T-helper 17 cell (primary cell): ENCODE results near the gene NHSL2. TPM values are rescaled to one million over a fixed set of nuclear protein-coding genes. Genes with fewer than 3 reads are reported as not detected.

Experiments used
- ATAC-seq: fragments of 150-1000 bp; cut with Tn5 transposase; 2 replicates; pipeline ENCODE4 v1.10.0; 2021; ENCODE audit warnings: mild to moderate bottlenecking, moderate library complexity
- DNase-seq, 3 donors: peaks; one replicate each; pipeline versions ENCODE4 v3.0.0 to v3.0.0-alpha.2; 2020 to 2021
- H3K9me3 ChIP-seq: one replicate; pipeline ENCODE4 v1.7.0; 2013; ENCODE audit warnings: low read length, mild to moderate bottlenecking; ENCODE audit not compliant: control insufficient read depth, poor library complexity, severe bottlenecking
- H3K27ac Mint-ChIP-seq: one replicate; pipeline ENCODE4 v1.8.0; 2022; ENCODE audit warnings: mild to moderate bottlenecking, moderate library complexity, mixed read lengths
- H3K27me3 Mint-ChIP-seq: one replicate; pipeline ENCODE4 v1.8.0; 2022; ENCODE audit warnings: mixed read lengths
- H3K36me3 Mint-ChIP-seq: one replicate; pipeline ENCODE4 v1.8.0; 2022; ENCODE audit warnings: low read depth, mixed read lengths
- H3K4me1 Mint-ChIP-seq: one replicate; pipeline ENCODE4 v1.8.0; 2022; ENCODE audit warnings: mild to moderate bottlenecking, mixed read lengths
- H3K4me3 Mint-ChIP-seq: one replicate; pipeline ENCODE4 v1.8.0; 2022; ENCODE audit warnings: mild to moderate bottlenecking, moderate library complexity, mixed read lengths
- total RNA-seq, 4 donors: library from RNA in 2 of 4; stranded (reverse) in 2 of 4; gene quantifications; one replicate each; pipeline ENCODE4 v1.2.3 and lab custom pipeline; 2022 to 2026

Gene NHSL2
- total RNA-seq, 2 donors from 2014 or later: 10.0 to 20.3 TPM

DNA sequence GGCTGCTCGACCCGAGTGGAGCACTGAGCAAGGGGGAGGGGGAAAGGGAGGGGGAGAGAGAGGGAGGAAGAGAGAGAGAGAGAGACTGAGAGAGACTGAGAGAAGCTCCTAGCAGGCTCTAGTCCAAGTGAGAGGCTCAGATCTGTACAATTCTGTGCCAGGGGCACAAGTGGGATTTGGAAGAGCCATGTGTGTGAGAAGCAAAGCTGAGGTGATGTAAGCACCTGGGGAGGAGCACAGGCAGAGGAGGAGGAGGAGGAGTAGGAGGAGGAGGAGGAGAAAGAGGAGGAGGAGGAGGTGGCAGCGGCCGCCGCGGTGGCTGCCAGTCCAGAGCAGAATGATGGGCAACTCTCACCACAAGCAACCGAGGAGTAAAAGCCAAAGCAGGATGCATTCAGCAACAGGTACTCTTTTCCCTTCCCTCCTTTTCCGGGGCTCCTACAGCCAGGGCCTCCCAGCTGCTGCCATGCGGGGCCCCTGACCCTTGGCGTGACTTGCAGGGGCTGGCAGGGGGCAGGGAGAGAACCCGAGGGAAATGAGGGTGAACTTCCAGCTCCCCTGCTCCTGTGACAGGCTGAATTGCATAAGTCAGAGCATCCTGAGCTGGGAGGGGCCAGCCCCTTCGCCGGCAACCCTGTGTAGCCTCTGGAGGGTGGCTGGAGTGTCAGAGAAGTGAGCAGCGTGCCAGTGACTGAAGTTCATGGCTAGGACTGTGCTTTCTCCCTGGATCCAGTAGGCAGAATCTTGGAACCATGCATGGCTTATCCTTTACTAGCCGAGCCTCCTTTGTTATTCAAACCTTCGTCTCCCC, 158.9 kb downstream of the NHSL2 start:
- Mint-ChIP-seq H3K27ac (no peak overlapping the region), H3K4me3 (peak overlapping the region; percentile 85), H3K4me1 (peaks cover 10% of the 10 kb centered on the region), H3K36me3 (peaks cover 5% of the 10 kb centered on the region), H3K27me3 (peaks cover 12% of the 10 kb centered on the region)
- ATAC-seq (peak; percentile 23), DNase-seq (no peak)
- H3K9me3 ChIP-seq: no peaks in the 10 kb centered on the region

DNA sequence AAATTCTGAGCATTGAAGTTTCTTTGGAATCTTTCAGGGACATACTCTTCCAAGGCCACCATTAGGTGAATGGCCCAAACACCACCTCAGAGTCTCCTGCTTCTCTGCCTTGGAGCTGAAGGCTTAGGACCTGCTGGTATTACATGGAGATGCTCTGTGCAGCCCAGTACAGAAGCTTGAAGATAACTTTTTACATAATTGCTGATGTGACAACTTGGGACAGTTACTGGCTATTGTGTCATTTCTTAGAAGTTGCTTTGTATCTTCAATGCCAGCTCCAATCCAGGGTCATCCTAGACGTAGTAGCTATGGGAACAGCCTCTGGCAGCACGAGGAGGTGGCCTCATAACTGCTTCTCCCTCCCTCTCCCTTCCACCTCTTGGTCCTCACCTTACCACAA, 160.6 kb downstream of the NHSL2 start:
- H3K4me1 Mint-ChIP-seq: peaks cover 13% of the 10 kb centered on the region
- H3K36me3 Mint-ChIP-seq: no peaks in the 10 kb centered on the region
- no peak overlapping the region for H3K4me3 Mint-ChIP-seq
- peaks cover 12% of the 10 kb centered on the region for H3K27me3 Mint-ChIP-seq
- DNase-seq (no peak), ATAC-seq (no peak)
- no peak overlapping the region for H3K27ac Mint-ChIP-seq
- H3K9me3 ChIP-seq: no peaks in the 10 kb centered on the region

DNA sequence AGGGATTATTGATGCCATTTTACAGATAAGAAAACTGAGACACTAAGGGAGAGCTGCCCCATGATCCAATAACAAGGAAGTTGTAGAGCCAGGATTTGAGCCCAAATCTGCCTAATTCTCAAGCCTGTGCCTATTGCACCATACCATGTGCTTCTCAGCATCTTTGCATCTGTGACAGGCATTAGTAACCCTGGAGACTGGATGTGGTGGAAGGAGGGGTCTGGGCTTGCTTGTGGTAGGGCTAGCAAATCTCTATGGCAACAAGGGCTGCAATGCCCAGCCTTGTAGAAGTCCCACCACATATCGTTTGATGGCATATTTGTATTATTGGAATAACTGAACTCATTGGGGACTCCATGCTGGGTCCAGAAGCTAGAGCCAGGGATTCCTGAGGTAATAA, 163.0 kb downstream of the NHSL2 start:
- no peaks in the 10 kb centered on the region for H3K36me3 Mint-ChIP-seq
- no peak overlapping the region for H3K4me3 Mint-ChIP-seq
- no peak overlapping the region for H3K27ac Mint-ChIP-seq
- DNase-seq (no peak), ATAC-seq (no peak)
- no peaks in the 10 kb centered on the region for H3K27me3 Mint-ChIP-seq
- H3K9me3 ChIP-seq: no peaks in the 10 kb centered on the region
- peaks cover 12% of the 10 kb centered on the region for H3K4me1 Mint-ChIP-seq

DNA sequence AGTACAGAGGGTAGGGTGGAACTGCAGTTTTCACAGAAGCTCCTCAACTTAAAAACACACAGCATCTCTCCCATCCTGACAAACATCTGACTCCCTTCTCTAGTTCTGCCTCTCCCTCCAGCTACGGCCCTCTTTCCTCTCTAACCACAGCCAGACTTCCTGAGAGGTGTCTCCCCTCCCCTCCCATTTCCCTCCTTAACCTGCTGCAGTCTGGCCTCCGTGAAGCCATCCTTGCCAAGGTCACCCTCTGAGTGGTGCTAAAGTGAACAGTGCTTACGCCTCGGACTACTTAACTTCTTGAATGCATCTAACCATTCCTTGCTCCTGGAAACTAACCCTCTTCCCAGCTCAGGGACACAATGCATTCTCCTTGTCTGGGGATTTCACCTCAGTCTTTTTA, 167.8 kb downstream of the NHSL2 start:
- Mint-ChIP-seq H3K27ac (peak overlapping the region; percentile 4), H3K36me3 (no peaks in the 10 kb centered on the region), H3K4me3 (peak overlapping the region; percentile 58), H3K27me3 (no peaks in the 10 kb centered on the region), H3K4me1 (peaks cover 10% of the 10 kb centered on the region)
- no peaks in the 10 kb centered on the region for H3K9me3 ChIP-seq
- no peak for ATAC-seq
- DNase-seq: no peak

DNA sequence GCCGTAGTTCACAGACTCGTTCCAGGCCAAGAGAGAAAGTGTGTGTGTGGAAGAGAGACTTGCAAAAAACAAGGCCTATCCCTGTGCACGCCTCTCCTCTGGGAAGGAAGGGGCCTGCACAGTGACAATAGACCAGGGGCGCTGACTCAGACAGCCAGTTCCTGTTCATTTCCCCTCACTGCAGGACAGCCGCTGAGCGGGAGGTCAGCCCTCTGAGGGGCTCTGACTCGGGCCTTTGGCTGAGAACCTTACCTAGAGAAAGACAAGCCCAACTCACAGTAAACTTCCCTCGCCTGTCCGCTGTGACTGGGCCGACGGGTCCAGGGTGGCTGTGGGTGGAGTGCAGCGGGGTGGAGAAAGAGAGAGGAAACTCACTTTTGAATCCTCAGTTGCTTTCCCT, 169.0 kb downstream of the NHSL2 start:
- H3K36me3 Mint-ChIP-seq: no peaks in the 10 kb centered on the region
- DNase-seq (no peak), ATAC-seq (no peak)
- no peak overlapping the region for H3K4me3 Mint-ChIP-seq
- peaks cover 12% of the 10 kb centered on the region for H3K4me1 Mint-ChIP-seq
- H3K27me3 Mint-ChIP-seq: no peaks in the 10 kb centered on the region
- H3K9me3 ChIP-seq: no peaks in the 10 kb centered on the region
- no peak overlapping the region for H3K27ac Mint-ChIP-seq

DNA sequence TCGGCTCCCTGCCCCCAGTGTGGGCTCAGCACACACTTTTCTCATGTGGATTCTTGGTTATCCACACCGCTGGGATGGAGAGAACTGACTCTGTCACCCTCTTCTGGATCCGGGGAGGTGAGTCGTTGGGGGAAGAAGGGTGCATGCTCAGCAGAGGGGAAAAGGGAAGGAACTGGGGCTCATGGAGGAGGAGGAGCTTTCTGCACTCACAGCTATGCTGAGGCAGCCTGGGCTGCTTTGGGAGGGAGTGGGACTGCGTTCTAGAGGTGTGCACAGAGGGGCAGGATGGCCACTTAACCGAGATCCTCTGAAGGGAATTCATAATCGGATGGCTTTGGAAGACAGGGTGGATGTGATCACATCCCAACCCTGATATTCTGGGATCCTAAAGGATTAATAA, 169.5 kb downstream of the NHSL2 start:
- Mint-ChIP-seq H3K27me3 (no peaks in the 10 kb centered on the region), H3K36me3 (no peaks in the 10 kb centered on the region), H3K27ac (no peak overlapping the region), H3K4me1 (peaks cover 12% of the 10 kb centered on the region), H3K4me3 (no peak overlapping the region)
- H3K9me3 ChIP-seq: no peaks in the 10 kb centered on the region
- DNase-seq (no peak), ATAC-seq (no peak)

DNA sequence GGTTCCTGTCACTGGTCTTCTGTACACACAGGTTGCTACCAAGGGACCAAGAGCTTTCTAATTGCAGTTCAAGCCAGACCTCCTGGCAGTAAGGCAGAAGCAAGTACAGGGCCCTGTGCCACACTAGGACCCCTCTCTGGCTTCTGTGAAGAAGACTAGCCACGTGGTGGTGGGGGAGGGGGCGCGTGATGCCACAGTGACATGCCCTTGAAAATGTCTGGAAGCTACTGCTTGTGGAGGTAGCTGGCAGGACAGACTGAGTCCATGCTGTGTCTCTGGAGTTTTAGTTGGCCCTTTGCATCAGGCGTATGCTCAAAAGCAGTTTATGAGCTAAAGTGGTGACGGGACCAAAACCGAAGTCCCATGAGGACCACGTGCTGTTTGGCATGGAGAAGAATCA, 170.2 kb downstream of the NHSL2 start:
- peaks cover 9% of the 10 kb centered on the region for H3K4me1 Mint-ChIP-seq
- H3K36me3 Mint-ChIP-seq: no peaks in the 10 kb centered on the region
- H3K27ac Mint-ChIP-seq: no peak overlapping the region
- ATAC-seq: no peak
- H3K4me3 Mint-ChIP-seq: no peak overlapping the region
- no peak for DNase-seq
- no peaks in the 10 kb centered on the region for H3K9me3 ChIP-seq
- H3K27me3 Mint-ChIP-seq: no peaks in the 10 kb centered on the region

DNA sequence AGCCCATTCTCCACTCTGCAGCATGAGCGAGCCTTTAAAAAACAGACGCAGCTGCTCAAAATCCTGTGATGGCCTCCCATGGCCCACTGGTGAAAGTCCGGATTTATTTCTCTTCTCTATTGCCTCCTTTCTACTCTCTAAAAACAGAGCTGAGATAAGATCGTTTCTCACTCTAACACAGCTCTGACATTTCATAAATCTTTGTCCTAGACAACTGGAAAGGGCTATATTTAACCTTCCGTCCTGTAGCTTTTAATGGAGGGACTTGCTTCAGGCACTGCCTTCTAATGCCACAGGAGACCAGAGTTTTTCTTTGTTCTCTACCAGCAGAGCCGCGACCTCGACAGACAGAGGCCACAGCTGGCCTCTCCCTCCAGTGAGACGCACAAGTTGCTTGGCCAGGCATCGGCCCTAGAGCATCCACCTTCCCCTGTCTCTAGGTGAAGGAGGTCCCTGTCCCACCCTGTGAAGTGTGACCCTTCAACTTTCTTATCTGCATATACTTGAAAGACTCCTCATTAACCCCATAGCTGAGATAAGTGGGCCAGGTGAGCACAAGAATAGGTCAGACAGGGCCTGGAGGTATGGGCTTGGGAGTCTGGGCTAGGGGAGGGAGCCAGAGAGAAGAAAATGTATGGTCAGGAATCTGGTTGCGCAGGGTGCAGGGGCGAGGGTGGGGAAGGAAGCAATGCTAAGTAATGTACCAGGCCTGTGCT, 171.1 kb downstream of the NHSL2 start:
- Mint-ChIP-seq H3K36me3 (no peaks in the 10 kb centered on the region), H3K4me1 (peaks cover 9% of the 10 kb centered on the region), H3K4me3 (no peak overlapping the region), H3K27me3 (no peaks in the 10 kb centered on the region), H3K27ac (no peak overlapping the region)
- ATAC-seq: no peak
- no peak for DNase-seq
- no peaks in the 10 kb centered on the region for H3K9me3 ChIP-seq

DNA sequence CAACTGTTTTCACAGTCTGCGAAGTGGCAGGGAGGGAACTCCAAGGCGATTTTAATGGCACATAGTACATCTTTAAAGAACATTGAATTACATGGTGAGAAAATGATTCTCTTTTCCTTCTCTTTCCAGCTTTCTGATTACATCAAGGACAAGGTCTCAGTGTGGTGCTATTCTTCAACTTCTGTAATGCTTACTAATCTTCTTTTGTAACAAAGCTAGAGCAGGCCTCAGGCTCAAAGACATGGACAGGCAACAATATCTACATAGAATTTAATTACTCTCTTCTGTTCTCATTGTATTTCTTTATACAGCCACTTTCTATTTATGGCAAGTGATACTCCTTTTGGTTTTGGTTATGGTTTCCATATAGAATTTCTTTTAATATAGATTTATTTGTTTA, 172.6 kb downstream of the NHSL2 start:
- H3K9me3 ChIP-seq: no peaks in the 10 kb centered on the region
- Mint-ChIP-seq H3K4me1 (peaks cover 9% of the 10 kb centered on the region), H3K4me3 (no peak overlapping the region), H3K36me3 (no peaks in the 10 kb centered on the region), H3K27me3 (no peaks in the 10 kb centered on the region), H3K27ac (no peak overlapping the region)
- ATAC-seq: no peak
- DNase-seq: no peak

DNA sequence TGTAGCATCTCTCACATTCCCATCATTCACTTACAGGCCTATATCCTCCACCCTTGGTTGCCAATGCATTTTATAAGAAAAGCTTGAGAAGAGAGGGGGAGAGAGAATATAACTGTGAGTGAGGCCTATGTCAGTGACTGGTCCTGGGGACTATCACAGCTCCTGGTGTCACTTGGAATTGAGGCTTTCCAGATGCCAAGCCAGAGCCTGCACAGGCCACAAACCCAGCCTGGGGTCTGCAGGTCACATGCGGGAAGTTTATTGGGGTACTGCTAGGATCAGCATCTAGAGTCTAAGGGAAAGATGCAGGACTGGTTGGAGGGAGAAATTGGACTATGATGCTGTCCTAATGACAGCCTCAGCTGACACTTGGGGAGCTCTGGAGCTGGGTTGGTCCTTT, 173.5 kb downstream of the NHSL2 start:
- H3K9me3 ChIP-seq: no peaks in the 10 kb centered on the region
- H3K4me3 Mint-ChIP-seq: no peak overlapping the region
- H3K36me3 Mint-ChIP-seq: no peaks in the 10 kb centered on the region
- DNase-seq: no peak
- peaks cover 6% of the 10 kb centered on the region for H3K4me1 Mint-ChIP-seq
- no peak overlapping the region for H3K27ac Mint-ChIP-seq
- no peak for ATAC-seq
- no peaks in the 10 kb centered on the region for H3K27me3 Mint-ChIP-seq

DNA sequence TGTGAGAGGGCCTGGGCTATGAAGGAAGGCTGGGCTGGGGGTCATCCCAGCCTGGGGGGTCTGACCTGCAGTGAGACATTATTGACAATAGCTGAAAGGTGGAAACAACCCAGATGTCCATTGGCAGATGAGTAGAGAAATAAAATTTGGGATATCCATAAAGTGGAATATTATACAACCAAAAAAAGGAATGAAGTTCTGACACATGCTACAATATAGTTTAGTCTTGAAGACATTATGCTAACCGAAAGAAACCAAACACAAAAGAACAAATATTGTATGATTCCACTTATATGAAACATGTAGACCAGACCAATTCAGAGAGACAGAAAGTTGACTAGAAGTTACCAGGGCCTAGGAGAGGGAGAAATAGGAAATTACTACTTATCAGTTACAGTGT, 176.3 kb downstream of the NHSL2 start:
- no peak for ATAC-seq
- Mint-ChIP-seq H3K36me3 (no peaks in the 10 kb centered on the region), H3K27ac (no peak overlapping the region), H3K4me3 (no peak overlapping the region), H3K27me3 (no peaks in the 10 kb centered on the region), H3K4me1 (peaks cover 5% of the 10 kb centered on the region)
- no peak for DNase-seq
- H3K9me3 ChIP-seq: no peaks in the 10 kb centered on the region

DNA sequence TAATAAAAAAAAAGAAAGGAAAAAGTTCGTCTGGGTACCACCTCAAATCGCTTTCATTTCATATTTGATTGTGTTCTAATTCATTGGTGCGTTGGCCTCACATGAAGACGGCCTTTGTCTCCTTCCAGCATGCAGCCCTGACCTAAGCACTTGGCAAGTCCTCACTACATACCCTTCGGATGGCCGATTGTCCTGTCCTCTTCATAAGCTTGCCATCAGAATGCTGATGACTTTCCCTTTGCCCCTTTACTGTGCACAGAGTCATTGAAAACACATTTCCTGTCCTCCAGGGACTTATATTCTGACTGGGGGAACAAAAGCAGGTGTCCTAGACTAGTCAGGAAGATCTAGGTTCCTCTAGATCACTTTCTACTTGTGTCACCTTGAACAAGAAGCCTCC, 178.1 kb downstream of the NHSL2 start:
- ATAC-seq (no peak), DNase-seq (no peak)
- H3K9me3 ChIP-seq: no peaks in the 10 kb centered on the region
- Mint-ChIP-seq H3K36me3 (no peaks in the 10 kb centered on the region), H3K27ac (peak overlapping the region; percentile 41), H3K4me1 (peaks cover 4% of the 10 kb centered on the region), H3K27me3 (no peaks in the 10 kb centered on the region), H3K4me3 (no peak overlapping the region)

DNA sequence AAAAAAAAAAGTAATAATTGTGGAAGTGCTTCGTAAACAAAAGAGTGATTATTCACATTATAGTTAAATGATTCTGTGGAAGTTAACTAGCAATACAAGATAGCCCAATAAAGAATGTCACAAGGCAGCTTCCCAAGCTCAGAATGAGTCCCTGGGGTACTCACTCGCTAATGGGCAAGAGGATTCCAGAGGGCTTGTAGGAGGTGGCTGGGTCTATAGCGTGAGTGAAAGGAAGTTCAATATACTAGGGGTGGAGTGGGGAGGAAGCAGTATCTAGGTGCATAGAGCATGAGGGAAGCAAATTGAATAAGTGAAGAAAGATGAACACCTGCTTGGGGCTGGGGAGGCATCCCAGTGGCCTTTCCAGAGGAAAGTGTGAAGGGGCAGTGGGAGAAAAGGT, 178.6 kb downstream of the NHSL2 start:
- Mint-ChIP-seq H3K4me3 (no peak overlapping the region), H3K36me3 (no peaks in the 10 kb centered on the region), H3K27me3 (no peaks in the 10 kb centered on the region), H3K27ac (peak overlapping the region; percentile 41), H3K4me1 (peaks cover 3% of the 10 kb centered on the region)
- H3K9me3 ChIP-seq: no peaks in the 10 kb centered on the region
- DNase-seq (no peak), ATAC-seq (no peak)

DNA sequence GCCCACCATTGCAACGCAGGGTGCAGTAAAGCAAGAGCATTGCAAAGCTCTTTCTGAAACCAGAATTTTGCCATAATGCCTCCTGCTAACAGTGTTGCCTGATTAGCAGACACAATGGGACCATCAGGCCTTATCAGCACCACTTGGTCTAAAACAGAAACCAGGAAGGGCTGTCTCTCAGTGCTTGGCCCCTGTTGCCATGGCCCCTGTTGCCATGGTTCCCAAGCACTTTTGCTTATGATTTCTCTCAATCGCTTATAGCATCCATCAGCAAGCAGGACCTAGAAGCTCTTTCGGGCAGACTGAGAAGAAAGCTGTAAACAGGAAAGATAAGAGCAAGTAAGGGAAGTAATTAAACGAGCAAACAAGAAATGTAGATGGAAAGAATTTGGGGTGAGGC, 184.2 kb downstream of the NHSL2 start:
- peak; percentile 93 for ATAC-seq
- H3K9me3 ChIP-seq: no peaks in the 10 kb centered on the region
- no peaks in the 10 kb centered on the region for H3K27me3 Mint-ChIP-seq
- H3K36me3 Mint-ChIP-seq: no peaks in the 10 kb centered on the region
- DNase-seq: peak; percentile 53 to 68 (median 59)
- peak overlapping the region; percentile 69 for H3K4me3 Mint-ChIP-seq
- peak overlapping the region; percentile 96 for H3K27ac Mint-ChIP-seq
- H3K4me1 Mint-ChIP-seq: peaks cover 11% of the 10 kb centered on the region
